Stimulated activated CD4-positive, alpha-beta T cell treated with anti-CD3 and anti-CD28 coated beads, Interleukin-2, amount 100 ng/mL, for 4 hours (primary cell): ENCODE results near the gene SPPL3.
A peak's percentile ranks its signal among the peaks of the same experiment; 100 is the strongest.
"Not testable (repeated sequence)": the region's sequence is repeated elsewhere in the genome, so short reads cannot be mapped to it uniquely, and the experiment has no call there.

Experiments
- DNase-seq: peaks from one replicate; pipeline ENCODE4 v3.0.0-alpha.2; 2020; ENCODE audit warnings: low read depth

The SPPL3 gene

DNA sequence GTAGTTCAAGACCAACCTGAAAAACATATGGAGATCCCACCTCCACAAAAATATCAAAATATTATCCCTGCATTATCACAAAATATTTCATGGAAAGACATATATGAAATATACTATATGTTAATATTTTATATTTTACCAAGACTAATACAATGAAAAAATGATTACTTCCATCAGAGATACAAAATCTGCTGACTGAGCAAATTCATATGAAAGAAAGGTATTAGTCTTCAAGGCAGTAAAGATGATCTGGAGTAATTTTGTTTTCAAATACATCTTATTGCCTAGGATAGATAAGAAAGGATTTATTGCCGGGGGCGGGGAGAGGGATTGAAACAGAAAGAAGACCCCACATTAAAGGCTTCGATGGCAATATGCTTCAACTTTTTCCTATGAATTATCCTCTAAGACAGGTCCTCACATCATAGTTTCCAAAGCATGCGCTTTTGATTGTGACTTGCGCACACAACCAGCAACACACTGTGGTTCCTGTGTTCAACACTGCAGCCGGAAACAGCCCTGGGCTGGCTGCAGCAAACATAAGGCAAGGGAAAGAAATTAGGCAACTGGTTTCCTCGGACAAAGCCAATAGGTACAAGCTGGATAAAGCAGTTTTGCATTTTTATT lies 83.2 kb downstream of the SPPL3 start:
- peak; percentile 58 for DNase-seq

DNA sequence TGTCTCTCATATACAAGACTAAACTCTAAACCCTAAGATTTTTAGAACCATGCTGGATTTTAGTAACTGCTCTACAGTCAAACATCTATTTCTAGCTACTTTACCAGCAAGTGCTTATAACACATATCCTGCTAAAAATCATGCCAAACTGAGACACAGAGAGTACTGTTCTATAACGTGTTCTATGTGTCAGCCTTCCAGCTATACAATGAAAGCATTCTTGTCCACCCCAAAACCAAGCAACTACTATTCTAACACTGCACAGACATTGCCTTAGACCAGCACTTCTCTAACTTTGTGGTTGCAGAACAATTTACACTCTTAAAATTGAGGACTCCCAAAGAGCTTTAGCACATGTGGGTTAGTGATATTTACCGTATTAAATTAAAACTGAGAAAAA lies 85.7 kb downstream of the SPPL3 start:
- no peak for DNase-seq

DNA sequence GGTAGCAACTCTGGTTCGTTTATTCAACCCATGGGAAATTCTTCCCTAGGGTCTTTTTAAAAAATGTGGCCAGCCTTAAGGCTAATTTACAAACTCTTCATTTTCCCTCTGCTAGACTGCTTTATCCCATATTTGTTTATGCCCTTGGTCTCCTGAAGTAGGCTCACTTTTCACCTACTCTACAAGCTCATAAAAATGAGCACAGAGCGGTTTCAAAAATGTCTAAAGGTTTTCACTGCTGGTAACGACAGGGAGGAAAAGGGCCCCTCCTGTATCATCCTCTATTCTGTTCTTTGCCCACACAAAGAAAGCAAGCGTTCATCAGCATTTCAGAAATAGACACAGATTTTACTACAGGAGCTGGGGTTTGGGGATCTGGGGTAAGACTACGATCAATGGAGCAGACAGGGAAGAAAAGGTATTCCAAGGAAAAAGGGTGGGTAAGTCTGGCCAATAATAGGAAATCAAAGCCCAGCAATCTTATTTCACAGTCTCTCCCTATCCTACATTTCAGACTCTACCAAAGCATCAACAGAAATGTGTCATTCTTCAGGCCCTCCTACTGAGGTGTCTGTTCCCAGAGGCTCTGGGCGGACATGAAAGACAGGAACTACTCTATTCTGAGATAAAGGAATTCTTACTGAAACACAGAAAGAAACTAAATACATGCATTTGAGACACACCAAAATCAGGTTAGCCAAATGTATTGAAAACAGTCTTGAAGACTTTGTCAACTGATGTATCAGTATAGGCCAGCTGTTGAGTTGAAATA lies 86.4 kb downstream of the SPPL3 start:
- no peak for DNase-seq

DNA sequence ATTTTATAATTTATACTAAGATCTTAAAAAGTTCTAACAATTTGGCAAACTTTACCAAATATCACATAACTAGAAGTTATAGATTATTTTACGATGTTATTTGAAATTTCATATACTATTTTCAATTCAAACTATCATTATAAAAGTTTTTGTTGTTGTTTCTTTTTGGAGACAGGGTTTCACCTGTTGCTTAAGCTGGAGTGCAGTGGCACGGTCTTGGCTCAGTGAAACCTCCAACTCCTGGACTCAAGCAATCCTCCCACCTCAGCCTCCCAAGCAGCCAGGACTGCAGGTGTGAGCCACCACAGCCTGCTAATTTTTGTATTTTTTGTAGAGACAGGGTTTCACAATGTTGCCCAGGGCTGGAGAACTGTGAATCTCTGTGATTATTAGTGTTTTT lies 87.8 kb downstream of the SPPL3 start:
- no peak for DNase-seq

DNA sequence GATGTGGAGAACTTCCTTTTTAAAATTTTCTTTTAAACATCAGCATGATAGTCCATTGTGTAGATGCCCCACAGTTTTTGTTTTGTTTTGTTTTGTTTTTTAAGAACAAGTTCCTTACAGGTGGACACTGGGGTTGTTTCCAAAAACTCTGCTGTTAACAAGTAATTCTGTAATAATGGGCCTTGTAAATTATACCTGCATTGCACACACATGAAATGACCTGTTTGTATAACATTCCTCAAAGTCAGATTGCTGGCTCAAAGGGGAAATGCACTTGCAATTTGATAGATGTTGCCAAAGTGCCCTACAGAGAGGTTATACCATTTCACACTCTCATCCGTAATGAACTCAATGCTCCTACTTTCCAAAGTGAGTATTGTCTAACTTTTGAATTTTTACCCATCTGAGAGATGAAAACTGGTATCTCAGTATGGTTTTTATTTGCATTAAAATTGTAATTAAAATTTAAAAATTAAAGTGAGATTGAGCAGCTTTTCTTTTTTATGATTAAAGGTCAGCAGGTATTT lies 89.2 kb downstream of the SPPL3 start:
- DNase-seq = no peak

DNA sequence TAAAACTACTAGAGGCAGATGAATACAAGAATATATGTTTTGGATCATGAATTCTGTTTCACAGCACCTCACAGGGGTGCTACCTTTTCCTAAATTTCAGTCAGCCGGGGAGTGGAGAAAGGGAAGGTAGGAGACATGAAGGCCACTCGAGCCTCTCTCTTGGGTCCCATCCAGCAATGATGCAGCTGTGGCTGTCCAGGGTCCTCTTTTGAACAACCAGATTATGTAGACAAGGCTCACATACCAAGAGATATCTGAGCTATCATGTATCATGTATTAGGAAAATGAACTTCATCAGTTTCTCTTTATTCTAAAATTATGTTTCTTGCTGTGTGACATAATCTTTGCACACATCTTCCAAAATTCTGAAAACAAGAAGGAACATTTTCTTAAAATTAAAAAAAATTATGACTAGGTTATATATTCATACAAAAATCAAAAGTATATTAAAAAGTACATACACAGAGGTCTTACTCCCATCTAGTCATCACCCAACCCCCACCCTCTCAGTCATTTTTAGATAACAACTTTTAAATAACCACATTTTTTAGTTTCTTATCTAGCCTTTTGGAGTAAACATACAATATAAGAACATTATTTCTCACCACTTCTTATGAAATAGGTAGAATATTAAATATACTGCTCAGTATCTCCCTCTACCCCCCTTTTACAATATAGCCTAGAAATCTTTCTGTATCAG lies 89.8 kb downstream of the SPPL3 start:
- DNase-seq = no peak

DNA sequence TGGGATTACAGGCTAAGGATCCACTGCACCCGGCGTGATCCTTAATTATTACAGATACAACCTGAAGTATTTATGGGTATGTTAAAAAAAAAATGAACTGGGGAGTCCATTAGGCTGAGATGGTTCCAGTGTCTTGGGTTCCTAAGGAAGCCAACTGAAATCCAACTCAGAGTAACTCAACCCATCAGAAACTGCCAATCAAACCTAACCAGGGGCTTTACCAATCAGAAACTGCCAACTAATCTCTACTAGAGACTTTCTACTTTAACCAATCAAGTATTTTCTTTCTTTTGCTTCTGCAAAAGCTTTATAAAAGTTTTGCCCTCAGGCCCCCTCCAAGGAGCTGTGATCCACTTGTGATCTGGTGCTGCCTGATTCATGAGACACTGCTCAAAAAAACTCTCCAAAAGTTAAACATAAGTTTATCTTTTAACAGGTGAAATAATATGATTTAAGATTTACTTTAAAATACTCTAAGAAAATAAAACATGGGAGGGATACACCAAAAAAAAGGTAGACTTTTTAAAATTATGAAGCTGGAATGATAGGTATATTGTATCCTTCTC lies 90.5 kb downstream of the SPPL3 start:
- no peak for DNase-seq

DNA sequence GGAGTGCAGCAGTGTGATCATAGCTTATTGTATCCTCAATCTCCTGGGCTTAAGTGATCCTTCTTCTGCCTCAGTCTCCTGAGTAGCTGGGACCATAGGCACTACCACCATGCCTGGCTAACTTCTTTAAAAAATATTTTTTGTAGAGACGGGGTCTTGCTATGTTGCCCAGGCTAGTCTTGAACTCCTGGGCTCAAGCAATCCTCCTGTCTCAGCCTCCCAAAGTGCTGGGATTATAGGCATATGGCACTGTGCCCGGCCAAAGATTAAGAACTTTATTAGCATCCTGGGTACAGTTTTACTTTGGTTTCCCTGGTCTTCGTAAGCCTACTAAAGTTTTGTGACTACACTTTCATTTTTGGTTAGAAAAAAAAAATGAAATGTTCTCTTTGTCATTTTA lies 94.1 kb downstream of the SPPL3 start:
- DNase-seq = no peak

DNA sequence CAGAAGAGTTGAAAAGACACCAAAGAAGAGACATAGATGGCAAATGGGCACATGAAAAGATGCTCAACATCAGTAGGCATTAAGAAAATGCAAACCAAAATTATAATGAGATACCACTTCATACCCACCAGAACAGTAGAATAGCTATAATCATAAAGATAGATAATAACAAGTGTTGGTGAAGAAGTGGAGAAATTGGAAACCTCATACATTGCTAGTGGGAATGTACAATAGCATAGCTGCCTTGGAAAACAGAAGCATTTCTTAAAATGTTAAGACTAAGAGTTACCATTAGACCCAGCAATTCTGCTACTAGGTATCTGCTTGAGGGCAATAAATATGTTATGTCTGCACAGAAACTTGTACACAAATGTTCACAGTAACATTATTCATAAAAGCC lies 99.7 kb downstream of the SPPL3 start:
- no peak for DNase-seq

DNA sequence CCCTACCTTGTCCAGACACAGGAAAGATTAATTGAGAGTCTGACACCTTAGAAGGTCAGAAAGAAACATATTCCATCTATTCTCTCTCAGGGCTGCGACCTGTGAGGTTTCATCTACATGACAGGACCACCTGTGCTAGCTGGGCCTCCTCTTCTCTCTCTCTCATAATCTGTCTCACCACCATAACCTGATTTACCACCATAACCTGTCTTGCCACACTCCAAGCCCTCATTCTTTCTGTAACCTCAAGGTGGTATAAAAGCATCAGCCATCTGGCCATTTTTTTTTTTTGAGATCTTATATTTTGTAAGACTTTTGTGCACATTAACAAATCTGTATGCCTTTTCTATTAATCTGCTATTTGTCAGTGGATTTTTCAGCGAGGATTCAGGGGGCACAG lies 103.0 kb downstream of the SPPL3 start:
- no peak for DNase-seq

DNA sequence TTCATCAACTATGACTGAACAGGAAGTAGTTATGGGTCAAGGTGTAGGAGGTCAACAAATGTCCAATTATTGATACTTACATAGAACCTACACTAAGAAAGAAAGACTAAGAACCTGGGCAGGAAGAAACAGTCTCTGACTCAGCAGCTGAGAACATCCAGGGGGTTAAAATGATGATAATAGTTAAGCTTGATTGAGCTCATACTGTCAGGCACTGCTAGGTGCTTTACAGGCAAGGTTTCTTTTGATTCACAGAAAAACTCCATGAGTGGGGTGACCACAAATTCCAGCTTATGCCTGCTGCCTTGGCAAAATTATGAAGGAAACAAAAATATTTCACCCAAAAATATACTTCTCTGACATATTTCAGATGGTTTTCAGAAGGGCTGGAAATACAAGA lies 103.5 kb downstream of the SPPL3 start:
- DNase-seq = no peak

DNA sequence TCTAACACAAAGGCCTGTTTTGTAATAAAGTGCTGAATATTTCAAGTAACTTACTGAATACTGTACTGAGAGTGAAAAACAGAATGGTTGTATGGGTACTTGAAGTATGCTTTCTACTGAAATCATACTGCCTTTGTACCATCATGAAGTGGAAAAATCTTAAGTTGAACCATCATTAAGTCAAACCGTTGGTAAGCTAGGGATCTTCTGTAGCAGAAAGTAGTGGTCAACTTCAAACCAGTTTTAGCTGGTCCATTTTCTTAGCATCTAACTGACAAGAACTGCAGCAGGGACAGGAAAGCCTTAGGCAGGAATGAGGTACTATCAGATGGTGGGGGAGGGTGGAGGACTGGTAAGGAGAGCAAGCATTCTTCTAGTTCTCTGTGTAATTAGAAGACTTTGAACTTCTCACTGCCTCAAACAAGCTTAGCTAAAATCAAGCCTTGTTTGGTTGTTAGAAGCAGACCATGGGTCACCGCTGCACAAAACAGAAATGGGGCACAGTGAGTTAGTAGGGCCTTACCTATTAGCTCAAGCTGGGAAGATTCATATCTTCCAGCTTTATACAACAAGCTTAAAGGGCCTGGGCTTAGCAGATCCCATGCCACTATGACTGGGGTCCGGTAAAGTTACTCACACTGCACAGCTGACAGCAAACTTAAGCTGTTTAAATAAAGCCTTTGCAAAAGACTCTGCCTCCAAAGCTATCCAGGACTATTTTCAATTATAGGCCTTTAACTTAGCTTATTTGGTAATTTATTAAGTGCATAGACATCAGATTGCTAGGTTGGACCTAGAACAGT lies 104.7 kb downstream of the SPPL3 start:
- no peak for DNase-seq

DNA sequence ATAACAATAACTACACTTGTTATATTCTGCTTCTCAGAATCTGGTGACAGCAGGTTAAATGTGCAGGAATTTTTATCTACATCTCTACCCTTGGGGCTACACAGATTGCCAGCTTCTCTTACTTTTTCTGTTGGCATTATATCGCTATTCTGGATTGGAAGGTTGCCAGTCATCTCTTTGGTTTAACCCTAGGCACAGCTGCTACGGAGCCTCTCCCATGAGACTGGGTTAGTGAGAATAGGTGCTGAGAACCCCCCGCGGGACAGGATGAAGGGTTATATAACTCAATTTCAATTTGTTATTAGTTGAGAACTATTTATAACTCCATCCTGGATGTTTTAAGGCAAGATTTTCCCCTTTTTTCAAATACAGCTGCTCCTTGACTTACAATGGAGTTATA lies 105.5 kb downstream of the SPPL3 start:
- no peak for DNase-seq

DNA sequence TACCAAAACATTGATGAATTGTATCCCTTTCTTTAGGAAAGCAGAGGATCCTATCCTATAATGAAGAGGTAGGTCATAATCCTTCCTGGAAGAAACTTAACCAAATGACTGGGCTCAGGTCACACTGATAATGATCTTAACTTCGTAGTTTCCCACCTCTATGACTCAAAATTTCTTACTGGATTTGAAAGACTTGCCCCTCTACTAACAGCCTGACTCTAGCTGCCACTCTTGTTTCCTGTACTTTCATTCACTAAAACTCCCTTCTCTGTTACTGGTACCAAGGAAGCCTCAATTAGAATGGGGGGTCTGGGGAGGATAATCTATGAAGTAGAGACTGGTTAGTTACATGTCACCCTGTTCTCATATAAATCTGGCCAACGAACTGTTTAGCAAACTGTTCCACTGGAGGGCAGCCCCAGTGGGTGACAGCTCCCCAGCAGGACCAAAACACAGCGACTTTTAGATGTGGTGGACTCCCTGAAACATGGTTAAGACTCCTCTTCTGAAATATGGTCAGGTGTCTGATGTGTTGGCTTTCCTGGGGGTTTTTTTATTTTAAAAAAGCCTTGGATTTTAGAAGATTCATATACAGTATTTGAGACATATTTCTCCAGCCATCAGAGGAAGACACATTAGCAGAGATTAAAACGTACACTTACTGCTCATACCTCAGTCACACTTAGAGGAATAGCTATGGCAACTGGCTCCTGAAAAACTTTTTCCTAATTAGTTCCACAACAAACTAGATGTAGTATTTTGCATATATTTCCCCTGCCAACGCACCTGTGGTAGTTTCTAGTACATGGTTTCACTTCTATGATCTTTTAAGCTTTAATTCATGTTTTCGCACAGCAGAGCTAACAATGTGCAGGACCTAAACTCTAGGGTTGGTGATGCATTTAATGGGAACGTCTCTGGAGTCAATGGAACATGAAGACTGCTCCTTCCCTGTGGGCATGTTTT lies 106.2 kb downstream of the SPPL3 start:
- no peak for DNase-seq

DNA sequence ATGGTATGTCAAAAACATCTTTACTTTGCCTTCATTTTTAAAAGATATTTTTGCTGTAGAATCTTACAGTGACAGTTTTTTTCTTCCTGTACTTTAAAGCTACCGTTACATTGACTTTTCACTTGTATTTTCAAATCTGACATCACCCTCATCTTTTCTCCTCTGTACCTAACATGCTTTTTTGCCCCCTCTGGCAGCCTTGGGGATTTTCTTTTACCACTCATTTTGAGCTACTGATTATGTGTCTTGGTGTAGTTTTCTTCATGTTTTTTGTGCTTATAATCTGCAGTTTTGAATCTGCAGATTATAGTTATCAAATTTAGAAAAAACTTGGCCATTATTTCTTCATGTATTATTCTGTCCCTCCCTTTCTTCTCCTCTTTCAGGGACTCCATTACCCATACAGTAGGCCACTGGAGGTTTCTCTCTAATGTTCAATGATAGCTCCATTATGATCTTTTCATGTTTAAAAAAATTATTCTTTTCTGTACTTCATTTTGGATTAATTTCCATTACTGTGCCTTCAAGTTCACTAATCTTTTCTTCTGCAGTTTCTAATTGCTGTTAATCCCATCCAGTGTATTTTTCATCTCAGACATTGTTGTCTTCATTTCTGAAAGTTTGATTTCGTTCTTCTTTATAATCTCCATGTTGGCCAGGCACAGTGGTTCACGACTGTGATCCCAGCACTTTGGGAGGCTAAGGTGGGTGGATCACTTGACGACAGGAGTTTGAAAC lies 108.5 kb downstream of the SPPL3 start:
- DNase-seq = no peak

DNA sequence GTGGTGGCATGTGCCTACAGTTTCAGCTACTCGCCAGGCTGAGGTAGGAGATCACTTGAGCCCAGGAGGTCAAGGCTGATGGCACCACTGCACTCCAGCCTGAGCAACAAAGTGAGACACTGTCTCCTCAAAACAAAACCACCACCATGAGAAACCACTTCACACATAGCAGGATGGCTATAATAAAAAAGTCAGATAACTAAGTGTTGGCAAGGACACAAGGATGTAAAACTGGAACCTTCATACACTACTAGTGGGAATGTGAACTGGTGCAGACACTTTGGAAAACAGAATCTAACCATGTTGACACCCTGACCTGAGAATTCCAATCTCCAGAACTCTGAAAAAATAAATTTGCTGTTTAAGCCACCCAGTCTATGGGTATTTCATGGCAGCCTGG lies 110.8 kb downstream of the SPPL3 start:
- DNase-seq = no peak

DNA sequence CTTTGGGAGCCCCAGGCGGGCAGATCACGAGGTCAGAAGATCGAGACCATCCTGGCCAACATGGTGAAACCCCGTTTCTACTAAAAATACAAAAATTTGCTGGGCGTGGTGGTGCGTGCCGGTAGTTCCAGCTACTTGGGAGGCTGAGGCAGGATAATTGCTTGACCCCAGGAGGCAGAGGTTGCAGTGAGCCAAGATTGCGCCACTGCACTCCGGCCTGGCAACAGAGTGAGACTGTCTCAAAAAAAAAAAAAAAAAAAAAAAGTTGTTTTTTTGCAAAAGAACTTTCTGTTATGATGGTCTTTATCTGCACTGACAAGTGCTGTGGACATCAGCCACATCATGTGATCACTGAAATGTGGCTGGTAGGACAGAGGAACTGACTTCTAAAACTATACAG lies 111.7 kb downstream of the SPPL3 start:
- not testable (repeated sequence) for DNase-seq

DNA sequence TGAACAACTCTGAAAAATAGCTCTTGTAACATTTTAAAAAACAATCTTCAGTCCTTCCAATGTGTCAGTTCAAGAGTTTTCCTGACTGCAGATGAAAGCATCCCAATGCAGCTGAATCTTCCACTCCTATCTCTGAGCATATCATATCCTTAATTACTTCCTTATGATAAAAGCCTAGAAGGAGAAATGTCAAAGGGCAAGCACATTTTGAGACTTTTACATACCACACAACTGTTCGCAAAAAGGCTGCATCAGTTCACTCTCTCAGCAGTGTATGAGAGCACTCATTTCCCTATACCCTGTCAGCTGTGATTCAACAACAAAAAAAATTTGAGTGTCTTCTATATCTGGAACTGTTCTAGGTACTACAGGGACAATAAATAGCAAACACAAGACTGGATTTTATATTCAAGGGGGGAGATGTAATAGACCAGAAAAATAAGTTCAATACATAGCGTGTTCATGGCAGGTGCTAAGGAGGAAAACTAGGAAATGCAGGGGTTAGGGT lies 112.4 kb downstream of the SPPL3 start:
- DNase-seq = no peak

DNA sequence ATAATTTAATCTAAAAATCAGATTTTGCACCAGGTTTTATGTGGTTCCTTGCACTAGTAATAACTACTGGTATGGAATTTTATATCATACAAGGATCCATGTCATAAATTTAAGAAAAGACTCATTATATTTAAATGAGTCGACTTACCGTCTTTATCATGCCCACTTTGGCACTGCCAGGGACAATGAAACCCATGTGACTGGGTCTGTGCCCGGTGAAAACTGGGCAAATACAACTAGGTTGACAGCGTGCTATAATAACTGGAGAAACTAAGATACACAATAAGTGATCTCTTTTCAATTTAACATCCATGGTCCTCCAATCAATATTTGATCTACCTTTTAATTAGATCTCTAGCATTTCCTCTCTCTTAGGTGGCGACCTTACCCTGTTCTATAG lies 114.0 kb downstream of the SPPL3 start:
- DNase-seq = no peak

DNA sequence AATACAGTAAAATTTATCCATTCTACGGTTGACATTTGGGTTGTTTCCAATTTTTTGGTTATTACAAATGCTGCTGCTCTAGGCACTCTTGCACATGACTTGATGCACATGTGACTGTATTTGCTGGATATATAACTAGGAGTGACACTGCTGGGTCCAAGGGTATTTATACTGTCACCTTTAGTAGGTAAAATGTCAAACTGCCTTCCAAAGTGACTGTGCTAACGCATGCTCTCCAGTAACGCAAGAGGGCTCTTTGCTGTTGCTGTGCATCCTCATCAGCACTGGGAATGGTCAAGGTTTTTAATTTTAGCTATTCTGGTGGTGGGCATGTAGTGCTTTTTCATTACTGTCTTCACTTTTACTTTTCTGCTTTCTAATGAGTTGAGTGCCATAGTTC lies 116.3 kb downstream of the SPPL3 start:
- no peak for DNase-seq
